Posterior vena cava (tissue), 2 donors: ENCODE results near the gene DLG2. TPM values are rescaled to one million over a fixed set of nuclear protein-coding genes. Genes with fewer than 3 reads are reported as not detected.

Experiments
- DNase-seq: peaks from one replicate; pipeline ENCODE4 v3.0.0-alpha.2; 2020; ENCODE audit warnings: low spot score
- intact Hi-C, 2 donors: fragments of 100-400 bp; cut with DNase I; formaldehyde crosslinking; loops; one replicate each; pipeline versions ENCODE4 v1.14.1 to v1.14.2; 2022 to 2023
- total RNA-seq, 2 donors: library from RNA; stranded (reverse); fragmentation: NEBNext Ultra II Directional; extraction: Animal tissue kit (Norgen Biotek cat#: 25700); gene quantifications; one replicate each; pipeline ENCODE4 v1.2.1, GENCODE V29; 2021
- donor health status: DM: yes; HTN: yes; CAD: no.
- donor health status: DM: yes; HTN: yes; CAD: no.

Gene DLG2
- total RNA-seq, 2 donors from 2014 or later = 17.2 to 20.5 TPM

- intact Hi-C loops = loop anchor here (10.0 kb wide), 2 partner anchors 141 to 691 kb away; no protein-coding TSS in a partner anchor
- no peak for DNase-seq
These were observed 1100.9 kb downstream of the DLG2 start for GRCh38 chr11:84526250-84526649.

GRCh38 chr11:84524422-84525051 is 1102.6 kb downstream of the DLG2 start:
- intact Hi-C loops = loop anchor here (10.0 kb wide), 2 partner anchors 140 to 690 kb away; no protein-coding TSS in a partner anchor
- no peak for DNase-seq

GRCh38 chr11:84522331-84522730 is 1104.8 kb downstream of the DLG2 start:
- DNase-seq = no peak
- intact Hi-C loops = loop anchor here (10.0 kb wide), 2 partner anchors 138 to 688 kb away; no protein-coding TSS in a partner anchor

GRCh38 chr11:84518631-84519183 is 1108.4 kb downstream of the DLG2 start:
- no peak for DNase-seq
- intact Hi-C loops = no loop called here

GRCh38 chr11:84514436-84514835 is 1112.7 kb downstream of the DLG2 start:
- intact Hi-C loops = no loop called here
- no peak for DNase-seq

GRCh38 chr11:84503503-84503902 is 1123.6 kb downstream of the DLG2 start:
- intact Hi-C loops = no loop called here
- no peak for DNase-seq

GRCh38 chr11:84501750-84502149 is 1125.4 kb downstream of the DLG2 start:
- no peak for DNase-seq
- intact Hi-C loops = no loop called here

GRCh38 chr11:84497981-84498411 is 1129.1 kb downstream of the DLG2 start:
- peak; percentile 91 for DNase-seq
- intact Hi-C loops = no loop called here

GRCh38 chr11:84497181-84497580 is 1130.0 kb downstream of the DLG2 start:
- intact Hi-C loops = no loop called here
- DNase-seq = no peak

GRCh38 chr11:84496122-84496521 is 1131.0 kb downstream of the DLG2 start:
- no peak for DNase-seq
- intact Hi-C loops = no loop called here

- DNase-seq = no peak
- intact Hi-C loops = no loop called here
These were observed 1147.0 kb downstream of the DLG2 start for GRCh38 chr11:84480131-84480530.

- intact Hi-C loops = no loop called here
- no peak for DNase-seq
These were observed 1150.6 kb downstream of the DLG2 start for GRCh38 chr11:84476581-84476980.

GRCh38 chr11:84471501-84471900 is 1155.6 kb downstream of the DLG2 start:
- intact Hi-C loops = no loop called here

GRCh38 chr11:84468235-84468634 is 1158.9 kb downstream of the DLG2 start:
- intact Hi-C loops = no loop called here
- no peak for DNase-seq

More at GRCh38 chr11:84471501-84471900, 1155.6 kb downstream of the DLG2 start:
- DNase-seq = no peak

GRCh38 chr11:84465040-84465439 is 1162.1 kb downstream of the DLG2 start:
- intact Hi-C loops = no loop called here
- no peak for DNase-seq

- intact Hi-C loops = no loop called here
- no peak for DNase-seq
These were observed 1171.5 kb downstream of the DLG2 start for GRCh38 chr11:84455691-84456090.

- DNase-seq = no peak
- intact Hi-C loops = no loop called here
These were observed 1174.9 kb downstream of the DLG2 start for GRCh38 chr11:84452211-84452610.

- intact Hi-C loops = no loop called here
- DNase-seq = no peak
These were observed 1188.6 kb downstream of the DLG2 start for GRCh38 chr11:84438565-84438964.

GRCh38 chr11:84437071-84437980 is 1189.8 kb downstream of the DLG2 start:
- intact Hi-C loops = no loop called here
- DNase-seq = peak; percentile 61

- intact Hi-C loops = no loop called here
- DNase-seq = peak; percentile 52
These were observed 1196.5 kb downstream of the DLG2 start for GRCh38 chr11:84430661-84431060.
